Duodenal mucosa (tissue), 2 donors: ENCODE measurements around the gene UROS.

ENCODE experiments used
- H3K27ac ChIP-seq: one replicate; pipeline ENCODE4 v1.7.0; 2013; ENCODE audit warnings: low read depth, low read length
- H3K27me3 ChIP-seq, 2 donors: one replicate each; pipeline ENCODE4 v1.7.0; 2013; ENCODE audit warnings: low read length in 2 of 2, control low read depth in 1 of 2; ENCODE audit not compliant: insufficient read depth in 2 of 2, control insufficient read depth in 1 of 2
- H3K36me3 ChIP-seq, 2 donors: one replicate each; pipeline ENCODE4 v1.7.0; 2013; ENCODE audit warnings: low read length in 2 of 2, control low read depth in 1 of 2; ENCODE audit not compliant: insufficient read depth in 2 of 2, control insufficient read depth in 1 of 2
- H3K4me1 ChIP-seq, 2 donors: one replicate each; pipeline ENCODE4 v1.7.0; 2013; ENCODE audit warnings: low read length in 2 of 2, control low read depth in 1 of 2; ENCODE audit not compliant: insufficient read depth in 2 of 2, control insufficient read depth in 1 of 2
- H3K4me3 ChIP-seq, 2 donors: one replicate each; pipeline ENCODE4 v1.7.0; 2013; ENCODE audit warnings: low read length in 2 of 2, low read depth in 1 of 2
- H3K9ac ChIP-seq, 2 donors: one replicate each; pipeline ENCODE4 v1.7.0; 2013; ENCODE audit warnings: low read length in 2 of 2, low read depth in 1 of 2
- H3K9me3 ChIP-seq, 2 donors: one replicate each; pipeline ENCODE4 v1.7.0; 2013; ENCODE audit warnings: low read length in 2 of 2, control low read depth in 1 of 2; ENCODE audit not compliant: control insufficient read depth in 1 of 2

The UROS gene

GRCh38 chr10:125768219-125768855, 54.7 kb downstream of the UROS start:
- Histone ChIP-seq H3K36me3 (peaks cover 15 to 27% of the 10 kb centered on the region in 2 donors), H3K27ac (no peak overlapping the region), H3K9ac (no peak overlapping the region), H3K4me1 (no peaks in the 10 kb centered on the region), H3K9me3 (no peaks in the 10 kb centered on the region), H3K27me3 (no peaks in the 10 kb centered on the region), H3K4me3 (no peak overlapping the region)

GRCh38 chr10:125766511-125766910, 56.5 kb downstream of the UROS start:
- Histone ChIP-seq H3K9ac (no peak overlapping the region), H3K4me1 (no peaks in the 10 kb centered on the region), H3K27ac (no peak overlapping the region), H3K36me3 (peaks cover 20 to 44% of the 10 kb centered on the region in 2 donors), H3K9me3 (no peaks in the 10 kb centered on the region), H3K27me3 (no peaks in the 10 kb centered on the region), H3K4me3 (no peak overlapping the region)

- Histone ChIP-seq H3K4me3 (no peak overlapping the region), H3K36me3 (peaks cover 20 to 47% of the 10 kb centered on the region in 2 donors), H3K4me1 (no peaks in the 10 kb centered on the region), H3K27ac (no peak overlapping the region), H3K9me3 (no peaks in the 10 kb centered on the region), H3K27me3 (no peaks in the 10 kb centered on the region), H3K9ac (no peak overlapping the region)
Measured at GRCh38 chr10:125765835-125766234, 57.2 kb downstream of the UROS start.

GRCh38 chr10:125762692-125763648, 60.1 kb downstream of the UROS start:
- Histone ChIP-seq H3K9ac (no peak overlapping the region), H3K4me3 (no peak overlapping the region), H3K4me1 (no peaks in the 10 kb centered on the region), H3K27ac (no peak overlapping the region), H3K27me3 (no peaks in the 10 kb centered on the region), H3K36me3 (peaks cover 35 to 64% of the 10 kb centered on the region in 2 donors), H3K9me3 (no peaks in the 10 kb centered on the region)

- no peaks in the 10 kb centered on the region for H3K4me1 ChIP-seq
- H3K27ac ChIP-seq, result no peak overlapping the region
- H3K9me3 ChIP-seq, result no peaks in the 10 kb centered on the region
- H3K9ac ChIP-seq, result no peak overlapping the region
- no peak overlapping the region for H3K4me3 ChIP-seq
- H3K27me3 ChIP-seq, result no peaks in the 10 kb centered on the region
- H3K36me3 ChIP-seq, result peaks cover 44 to 70% of the 10 kb centered on the region in 2 donors
Measured at GRCh38 chr10:125761961-125762360, 61.1 kb downstream of the UROS start.

GRCh38 chr10:125757742-125758141, 65.3 kb downstream of the UROS start:
- no peak overlapping the region for H3K4me3 ChIP-seq
- no peak overlapping the region for H3K27ac ChIP-seq
- no peaks in the 10 kb centered on the region for H3K4me1 ChIP-seq
- H3K9me3 ChIP-seq, result no peaks in the 10 kb centered on the region
- H3K36me3 ChIP-seq, result peaks cover 31 to 70% of the 10 kb centered on the region in 2 donors
- no peak overlapping the region for H3K9ac ChIP-seq
- H3K27me3 ChIP-seq, result no peaks in the 10 kb centered on the region

- Histone ChIP-seq H3K27me3 (no peaks in the 10 kb centered on the region), H3K9me3 (no peaks in the 10 kb centered on the region), H3K27ac (no peak overlapping the region), H3K36me3 (peaks cover 31 to 69% of the 10 kb centered on the region in 2 donors), H3K4me3 (no peak overlapping the region), H3K9ac (no peak overlapping the region), H3K4me1 (no peaks in the 10 kb centered on the region)
Measured at GRCh38 chr10:125756853-125757487, 66.1 kb downstream of the UROS start.

GRCh38 chr10:125756196-125756595, 66.9 kb downstream of the UROS start:
- H3K9me3 ChIP-seq, result no peaks in the 10 kb centered on the region
- H3K4me3 ChIP-seq, result no peak overlapping the region
- H3K27me3 ChIP-seq, result no peaks in the 10 kb centered on the region
- H3K9ac ChIP-seq, result no peak overlapping the region
- peaks cover 31 to 74% of the 10 kb centered on the region in 2 donors for H3K36me3 ChIP-seq
- H3K27ac ChIP-seq, result no peak overlapping the region
- H3K4me1 ChIP-seq, result no peaks in the 10 kb centered on the region

GRCh38 chr10:125747417-125747816, 75.6 kb downstream of the UROS start:
- peaks cover 45 to 87% of the 10 kb centered on the region in 2 donors for H3K36me3 ChIP-seq
- H3K27ac ChIP-seq, result no peak overlapping the region
- H3K4me1 ChIP-seq, result no peaks in the 10 kb centered on the region

GRCh38 chr10:125744909-125745308, 78.1 kb downstream of the UROS start:
- Histone ChIP-seq H3K36me3 (peaks cover 52 to 85% of the 10 kb centered on the region in 2 donors), H3K9ac (no peak overlapping the region), H3K4me3 (no peak overlapping the region), H3K27ac (no peak overlapping the region), H3K27me3 (no peaks in the 10 kb centered on the region), H3K9me3 (no peaks in the 10 kb centered on the region), H3K4me1 (no peaks in the 10 kb centered on the region)

More at GRCh38 chr10:125747417-125747816, 75.6 kb downstream of the UROS start:
- Histone ChIP-seq H3K9ac (no peak overlapping the region), H3K9me3 (no peaks in the 10 kb centered on the region), H3K27me3 (no peaks in the 10 kb centered on the region), H3K4me3 (no peak overlapping the region)
